T-helper 1 cell treated with Interleukin-12 subunit alpha and Interleukin-12 subunit beta and Interleukin-4 antibody, amounts not matched to agents 30 μg/mL and 1 μg/mL, for 36 hours (primary cell): ENCODE data around the gene RAB36.

Experiments
- H3K27ac Mint-ChIP-seq: one replicate; pipeline ENCODE4 v1.8.0; 2021; ENCODE audit warnings: mild to moderate bottlenecking, mixed read lengths
- H3K27me3 Mint-ChIP-seq: one replicate; pipeline ENCODE4 v1.8.0; 2021; ENCODE audit warnings: low read depth, mixed read lengths
- H3K36me3 Mint-ChIP-seq: one replicate; pipeline ENCODE4 v1.8.0; 2021; ENCODE audit warnings: low read depth, mixed read lengths
- H3K4me1 Mint-ChIP-seq: one replicate; pipeline ENCODE4 v1.8.0; 2021; ENCODE audit warnings: low read depth, mixed read lengths
- H3K4me3 Mint-ChIP-seq: one replicate; pipeline ENCODE4 v1.8.0; 2021; ENCODE audit warnings: mild to moderate bottlenecking, moderate library complexity, mixed read lengths
- H3K9me3 Mint-ChIP-seq: one replicate; pipeline ENCODE4 v1.8.0; 2021; ENCODE audit warnings: mixed read lengths

RAB36 gene

DNA sequence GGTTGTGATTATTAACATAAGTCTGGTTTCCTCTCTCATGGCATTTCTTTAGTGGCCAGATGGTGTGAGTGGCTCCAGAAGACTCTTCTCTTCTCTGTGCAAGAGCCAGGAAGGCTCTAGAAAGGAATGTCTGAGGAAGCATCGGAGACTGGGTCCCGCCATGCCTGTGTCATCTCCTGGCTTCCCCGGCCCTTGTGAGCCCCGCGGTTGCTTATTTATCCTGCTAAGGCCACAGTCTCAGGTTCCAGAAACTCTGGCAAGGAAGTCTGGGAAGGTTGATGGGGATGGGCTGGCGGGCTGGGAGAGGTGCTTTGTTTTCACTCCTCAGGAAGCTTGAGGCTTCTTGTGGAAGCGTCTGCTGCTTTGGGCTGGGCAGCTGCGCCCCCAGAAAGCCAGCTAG lies 53.9 kb downstream of the RAB36 start:
- Mint-ChIP-seq H3K4me1 (peaks cover 7% of the 10 kb centered on the region), H3K36me3 (peaks cover 12% of the 10 kb centered on the region), H3K27me3 (no peaks in the 10 kb centered on the region), H3K4me3 (no peak overlapping the region), H3K9me3 (no peaks in the 10 kb centered on the region), H3K27ac (peak overlapping the region; percentile 34)

DNA sequence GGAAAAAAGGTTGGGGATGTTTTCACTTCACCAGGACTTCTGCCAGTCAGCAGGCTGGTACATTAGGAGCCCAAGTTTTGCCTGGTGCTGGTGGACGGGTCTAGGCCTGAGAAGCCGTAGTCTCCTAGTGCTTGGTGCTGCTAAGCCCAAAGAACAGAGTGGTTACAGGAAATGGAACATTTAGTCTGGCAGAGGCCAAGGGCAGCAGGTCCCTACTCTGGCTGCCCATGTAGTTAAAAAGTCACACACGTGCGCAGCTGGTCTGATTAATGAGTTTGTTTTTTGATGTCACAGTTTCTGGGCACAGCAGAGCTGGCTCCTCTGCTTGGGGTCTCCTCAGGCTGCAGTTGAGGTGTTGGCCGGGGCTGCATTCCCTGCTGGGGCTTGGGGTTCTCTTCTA lies 55.6 kb downstream of the RAB36 start:
- Mint-ChIP-seq H3K9me3 (no peaks in the 10 kb centered on the region), H3K36me3 (peaks cover 12% of the 10 kb centered on the region), H3K27ac (no peak overlapping the region), H3K27me3 (no peaks in the 10 kb centered on the region), H3K4me3 (no peak overlapping the region), H3K4me1 (peaks cover 7% of the 10 kb centered on the region)

DNA sequence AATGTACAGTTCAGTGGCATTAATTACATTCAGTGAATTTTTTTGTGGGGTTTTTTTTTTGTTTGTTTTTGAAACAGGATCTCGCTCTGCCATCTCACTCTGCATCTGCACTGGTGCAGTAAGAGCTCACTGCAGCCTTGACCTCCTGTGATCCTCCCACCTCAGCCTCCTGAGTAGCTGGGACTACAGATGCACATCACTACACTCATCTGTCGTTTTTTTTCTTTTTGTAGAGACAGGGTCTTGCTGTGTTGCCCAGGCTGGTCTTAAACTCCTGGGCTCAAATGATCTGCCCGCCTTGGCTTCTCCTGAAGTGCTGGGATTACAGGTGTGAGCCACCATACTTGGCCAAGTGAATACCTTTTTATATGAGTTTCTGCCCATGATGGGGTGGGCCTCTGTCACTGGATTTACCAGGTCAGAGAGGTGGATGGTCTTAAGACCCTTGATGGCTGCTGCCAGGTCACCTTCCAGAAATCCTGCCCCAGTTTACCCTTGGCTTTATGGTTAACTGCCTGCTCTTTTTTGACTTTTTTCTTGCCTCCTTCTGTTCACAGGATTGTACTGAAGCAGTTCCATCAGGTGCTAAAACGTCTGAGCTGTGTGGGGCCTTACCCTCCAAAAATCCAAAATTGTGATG lies 57.7 kb downstream of the RAB36 start:
- Mint-ChIP-seq H3K4me1 (peaks cover 4% of the 10 kb centered on the region), H3K27ac (no peak overlapping the region), H3K27me3 (no peaks in the 10 kb centered on the region), H3K36me3 (peaks cover 16% of the 10 kb centered on the region), H3K9me3 (no peaks in the 10 kb centered on the region), H3K4me3 (no peak overlapping the region)

DNA sequence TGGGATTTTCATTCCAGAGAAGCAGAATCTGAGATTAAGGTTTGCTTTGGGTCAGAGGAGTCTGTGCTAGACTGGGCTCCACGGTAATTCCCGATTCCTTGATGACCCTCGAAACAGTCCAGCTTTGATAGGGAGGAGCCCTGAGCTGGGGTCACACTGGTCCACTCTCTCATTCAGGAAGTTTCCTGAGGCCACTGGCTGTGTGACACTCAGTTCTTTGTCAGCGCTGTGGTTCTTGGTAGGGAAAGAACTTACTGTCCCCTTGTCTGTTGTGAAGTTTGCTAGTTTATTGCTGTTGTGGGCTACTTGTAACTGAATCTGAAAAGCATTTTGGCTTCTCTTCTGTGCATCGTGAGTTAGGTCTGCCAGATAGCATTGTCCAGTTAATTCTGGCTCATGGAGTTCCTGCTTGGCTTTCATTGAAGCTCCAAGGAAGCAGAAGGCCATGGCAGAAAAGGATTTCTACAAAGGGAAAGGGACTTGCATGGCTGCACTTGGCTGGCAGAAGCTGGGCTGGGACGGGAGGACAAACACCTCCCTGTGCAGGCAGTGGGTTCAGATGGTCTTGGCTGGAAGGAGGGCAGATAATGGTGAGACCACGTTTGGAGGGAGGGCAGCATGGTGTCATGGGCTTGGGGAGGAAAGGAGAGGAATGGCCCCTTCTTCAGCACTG lies 58.3 kb downstream of the RAB36 start:
- peaks cover 16% of the 10 kb centered on the region for H3K36me3 Mint-ChIP-seq
- no peaks in the 10 kb centered on the region for H3K9me3 Mint-ChIP-seq
- H3K4me1 Mint-ChIP-seq, result peaks cover 4% of the 10 kb centered on the region
- H3K27me3 Mint-ChIP-seq, result no peaks in the 10 kb centered on the region
- no peak overlapping the region for H3K27ac Mint-ChIP-seq
- no peak overlapping the region for H3K4me3 Mint-ChIP-seq

DNA sequence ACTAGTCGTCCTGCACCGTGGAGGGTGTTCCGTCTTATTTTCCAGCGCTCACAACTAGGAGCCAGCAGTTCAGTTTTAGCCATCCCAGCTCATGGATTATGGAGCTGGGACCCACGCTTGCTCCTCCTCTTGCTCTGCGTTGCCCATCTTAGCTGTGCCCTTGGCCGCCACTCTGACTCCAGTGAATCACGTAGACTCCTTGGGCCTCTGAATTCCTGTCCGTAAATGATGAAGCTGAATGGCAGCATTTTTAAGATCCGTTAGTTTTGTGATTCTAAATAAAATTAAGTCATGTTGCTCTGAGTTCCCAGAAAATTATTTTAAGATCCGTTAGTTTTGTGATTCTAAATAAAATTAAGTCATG lies 58.8 kb downstream of the RAB36 start:
- Mint-ChIP-seq H3K36me3 (peaks cover 20% of the 10 kb centered on the region), H3K27me3 (no peaks in the 10 kb centered on the region), H3K4me1 (peaks cover 4% of the 10 kb centered on the region), H3K9me3 (no peaks in the 10 kb centered on the region), H3K27ac (no peak overlapping the region), H3K4me3 (no peak overlapping the region)

DNA sequence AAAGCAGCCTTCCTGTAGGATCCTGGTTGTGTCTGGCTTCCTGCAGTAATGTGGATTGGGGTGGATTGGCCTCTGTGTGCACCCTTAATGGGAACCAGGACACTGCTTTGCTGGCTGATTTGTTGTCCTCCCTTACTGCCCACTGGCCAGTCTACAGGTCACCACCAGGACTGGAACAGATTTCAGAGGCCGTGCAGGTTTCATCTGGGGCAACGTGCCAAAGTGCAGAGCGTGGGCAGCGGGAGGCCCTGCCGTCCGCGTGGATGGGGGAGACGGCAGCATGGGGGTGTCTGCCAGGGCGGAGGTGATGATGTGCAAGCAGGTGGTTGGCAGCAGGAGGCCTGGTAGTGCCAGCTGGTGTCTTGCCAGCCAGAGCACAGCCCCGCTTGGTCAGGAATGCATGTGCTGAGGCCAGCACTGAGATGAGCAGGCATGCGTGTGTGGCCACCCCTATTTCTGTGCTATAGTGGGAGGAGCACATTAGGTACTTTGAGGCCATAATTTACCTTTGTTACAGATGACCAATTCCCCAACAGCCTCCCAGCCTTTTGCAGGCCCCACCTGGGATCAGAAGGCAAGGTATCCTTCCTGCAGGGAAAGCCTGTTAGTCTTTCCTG lies 59.4 kb downstream of the RAB36 start:
- H3K36me3 Mint-ChIP-seq, result peaks cover 20% of the 10 kb centered on the region

DNA sequence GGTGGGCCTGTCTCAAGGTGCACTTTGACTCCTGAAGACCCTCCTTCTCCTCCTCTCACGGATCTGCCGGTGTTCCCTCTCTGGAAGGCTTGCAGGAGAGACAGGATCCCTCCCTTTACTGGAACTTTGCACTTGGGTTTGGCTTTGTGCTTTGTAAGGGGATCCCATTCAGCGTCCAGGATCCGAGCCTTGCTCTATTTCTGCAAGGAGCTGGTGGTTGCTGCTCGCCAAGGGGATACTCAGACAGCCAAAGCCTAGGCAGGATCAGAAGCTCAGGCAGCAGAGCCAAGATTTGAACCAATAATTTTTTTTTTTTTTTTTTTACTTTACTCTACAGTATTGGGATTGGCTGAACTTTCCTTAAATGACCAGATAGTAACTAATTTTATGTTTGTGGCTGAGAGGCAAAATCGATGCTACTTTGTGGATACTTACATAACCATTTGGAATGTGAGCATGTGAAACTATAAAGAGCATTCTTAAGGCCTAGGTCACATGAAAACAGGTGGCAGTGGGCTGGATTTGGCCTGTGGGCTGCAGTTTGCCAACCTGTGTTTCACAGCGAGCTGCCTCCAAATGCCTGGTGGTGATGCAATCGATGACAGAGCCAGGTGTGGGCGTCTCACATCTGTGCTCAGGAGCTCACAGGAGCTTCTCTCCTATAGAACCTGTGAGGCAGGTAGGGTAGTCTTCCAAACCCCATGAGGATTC lies 60.2 kb downstream of the RAB36 start:
- Mint-ChIP-seq H3K4me1 (peaks cover 4% of the 10 kb centered on the region), H3K27ac (no peak overlapping the region), H3K36me3 (peaks cover 20% of the 10 kb centered on the region), H3K27me3 (no peaks in the 10 kb centered on the region), H3K9me3 (no peaks in the 10 kb centered on the region), H3K4me3 (no peak overlapping the region)

More for the DNA sequence above, 59.4 kb downstream of the RAB36 start:
- no peak overlapping the region for H3K27ac Mint-ChIP-seq
- H3K27me3 Mint-ChIP-seq, result no peaks in the 10 kb centered on the region
- peaks cover 4% of the 10 kb centered on the region for H3K4me1 Mint-ChIP-seq
- H3K9me3 Mint-ChIP-seq, result no peaks in the 10 kb centered on the region
- no peak overlapping the region for H3K4me3 Mint-ChIP-seq

DNA sequence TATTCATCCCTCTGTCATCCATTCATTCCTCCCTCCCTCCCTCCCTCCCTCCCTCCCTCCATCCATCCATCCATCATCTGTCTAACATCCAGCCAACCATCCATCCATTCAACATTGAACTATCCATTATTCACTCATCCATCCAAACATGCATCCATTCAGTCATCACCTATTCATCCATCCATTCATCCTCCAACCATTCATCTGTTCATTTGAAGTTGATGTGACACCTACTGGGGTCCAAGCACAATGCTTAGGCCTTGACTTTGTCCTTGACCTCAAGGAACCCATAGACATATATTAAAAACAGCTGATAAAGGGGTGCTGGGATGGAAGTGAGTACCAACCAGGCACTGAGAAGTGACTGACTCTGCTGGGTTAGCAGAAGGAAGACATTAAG lies 61.6 kb downstream of the RAB36 start:
- Mint-ChIP-seq H3K4me3 (no peak overlapping the region), H3K27ac (no peak overlapping the region), H3K9me3 (no peaks in the 10 kb centered on the region), H3K4me1 (peaks cover 9% of the 10 kb centered on the region), H3K36me3 (peaks cover 23% of the 10 kb centered on the region), H3K27me3 (no peaks in the 10 kb centered on the region)

DNA sequence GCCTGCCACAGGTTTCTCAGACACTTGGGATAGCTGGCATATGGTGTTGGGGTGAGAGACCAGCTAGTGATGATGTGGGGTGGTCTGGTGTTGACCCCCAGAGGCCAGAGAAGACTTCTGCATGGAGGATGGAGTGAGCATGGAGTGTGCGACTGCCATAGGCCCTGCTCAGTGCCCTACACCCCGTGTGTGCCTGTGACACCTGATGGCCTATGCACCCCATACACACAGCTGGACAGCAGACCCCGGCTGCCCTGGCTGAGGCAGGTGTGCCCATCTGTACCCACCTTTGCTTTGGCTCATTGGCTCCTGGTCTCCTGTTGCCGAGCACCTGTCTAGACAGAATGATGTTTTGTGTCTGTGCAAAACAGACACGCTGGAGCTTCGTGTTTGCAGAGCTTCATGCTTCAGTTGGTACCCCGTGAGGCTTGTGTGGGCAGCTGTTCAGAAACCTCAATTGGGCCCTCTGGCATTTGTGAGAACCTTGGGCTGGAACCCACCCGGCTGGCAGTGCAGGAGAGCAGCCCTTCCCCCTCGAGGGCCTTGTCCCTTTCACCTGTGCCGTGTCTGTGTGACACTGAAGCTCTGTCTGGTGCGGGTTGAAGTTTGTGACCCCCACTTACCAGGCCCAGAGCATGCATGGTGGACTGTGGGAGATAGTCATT lies 62.6 kb downstream of the RAB36 start:
- H3K36me3 Mint-ChIP-seq, result peaks cover 20% of the 10 kb centered on the region
- no peak overlapping the region for H3K27ac Mint-ChIP-seq
- no peaks in the 10 kb centered on the region for H3K9me3 Mint-ChIP-seq
- H3K27me3 Mint-ChIP-seq, result no peaks in the 10 kb centered on the region
- H3K4me3 Mint-ChIP-seq, result no peak overlapping the region
- H3K4me1 Mint-ChIP-seq, result peaks cover 6% of the 10 kb centered on the region

DNA sequence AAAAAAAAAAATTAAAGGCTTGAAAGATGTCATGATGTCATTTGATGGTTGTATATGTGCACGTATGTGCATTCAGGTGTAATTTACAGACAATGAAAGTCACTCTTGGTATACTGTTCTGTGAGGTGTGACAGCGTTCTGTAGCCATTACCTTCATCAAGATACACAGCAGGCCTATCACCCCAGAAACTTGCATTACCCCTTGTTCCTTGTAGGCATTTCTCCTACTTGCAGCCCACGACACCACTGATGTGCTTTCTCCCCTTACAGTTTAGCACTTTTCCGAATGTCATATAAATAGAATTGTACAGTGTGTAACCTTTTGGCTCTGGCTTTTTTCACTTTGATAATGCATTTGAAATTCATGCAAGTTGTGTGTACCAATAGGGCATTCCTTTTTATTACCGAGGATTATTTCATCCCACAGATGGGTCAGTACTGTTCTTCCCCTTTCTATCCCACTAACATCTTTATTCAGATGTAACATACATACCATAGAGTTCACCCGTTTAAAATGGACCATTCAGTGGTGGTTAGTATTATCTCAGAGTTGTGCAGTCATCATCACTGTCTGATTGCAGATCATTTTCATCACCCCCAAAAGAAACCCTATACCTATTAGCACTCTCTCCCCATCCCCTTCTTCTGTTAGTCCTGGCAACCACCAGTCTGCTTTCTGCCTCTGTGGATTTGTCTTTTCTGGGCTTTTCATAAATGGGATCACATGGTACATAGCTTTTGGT lies 65.3 kb downstream of the RAB36 start:
- no peaks in the 10 kb centered on the region for H3K9me3 Mint-ChIP-seq
- no peak overlapping the region for H3K27ac Mint-ChIP-seq
- no peak overlapping the region for H3K4me3 Mint-ChIP-seq
- H3K4me1 Mint-ChIP-seq, result peaks cover 21% of the 10 kb centered on the region
- H3K36me3 Mint-ChIP-seq, result peaks cover 18% of the 10 kb centered on the region
- H3K27me3 Mint-ChIP-seq, result no peaks in the 10 kb centered on the region

DNA sequence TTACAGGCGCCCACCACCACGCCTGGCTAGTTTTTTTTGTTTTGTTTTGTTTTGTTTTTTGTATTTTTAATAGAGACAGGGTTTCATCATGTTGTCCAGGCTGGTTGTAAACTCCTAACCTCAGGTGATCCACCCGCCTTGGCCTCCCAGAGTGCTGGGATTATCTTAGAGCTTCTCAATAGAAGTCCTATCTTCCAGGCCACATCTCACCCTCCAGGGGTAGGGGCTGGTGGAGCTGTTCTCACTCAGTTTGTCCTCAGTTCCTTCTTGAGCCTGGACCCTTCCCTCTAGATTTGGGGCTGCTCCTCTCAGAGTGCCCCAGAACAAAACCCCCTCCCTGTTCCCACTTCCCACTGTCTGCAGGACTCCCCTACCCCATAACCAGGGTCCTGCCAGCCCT lies 66.3 kb downstream of the RAB36 start:
- peaks cover 31% of the 10 kb centered on the region for H3K4me1 Mint-ChIP-seq
- no peaks in the 10 kb centered on the region for H3K27me3 Mint-ChIP-seq
- peaks cover 16% of the 10 kb centered on the region for H3K36me3 Mint-ChIP-seq
- H3K27ac Mint-ChIP-seq, result no peak overlapping the region
- H3K4me3 Mint-ChIP-seq, result no peak overlapping the region
- no peaks in the 10 kb centered on the region for H3K9me3 Mint-ChIP-seq

DNA sequence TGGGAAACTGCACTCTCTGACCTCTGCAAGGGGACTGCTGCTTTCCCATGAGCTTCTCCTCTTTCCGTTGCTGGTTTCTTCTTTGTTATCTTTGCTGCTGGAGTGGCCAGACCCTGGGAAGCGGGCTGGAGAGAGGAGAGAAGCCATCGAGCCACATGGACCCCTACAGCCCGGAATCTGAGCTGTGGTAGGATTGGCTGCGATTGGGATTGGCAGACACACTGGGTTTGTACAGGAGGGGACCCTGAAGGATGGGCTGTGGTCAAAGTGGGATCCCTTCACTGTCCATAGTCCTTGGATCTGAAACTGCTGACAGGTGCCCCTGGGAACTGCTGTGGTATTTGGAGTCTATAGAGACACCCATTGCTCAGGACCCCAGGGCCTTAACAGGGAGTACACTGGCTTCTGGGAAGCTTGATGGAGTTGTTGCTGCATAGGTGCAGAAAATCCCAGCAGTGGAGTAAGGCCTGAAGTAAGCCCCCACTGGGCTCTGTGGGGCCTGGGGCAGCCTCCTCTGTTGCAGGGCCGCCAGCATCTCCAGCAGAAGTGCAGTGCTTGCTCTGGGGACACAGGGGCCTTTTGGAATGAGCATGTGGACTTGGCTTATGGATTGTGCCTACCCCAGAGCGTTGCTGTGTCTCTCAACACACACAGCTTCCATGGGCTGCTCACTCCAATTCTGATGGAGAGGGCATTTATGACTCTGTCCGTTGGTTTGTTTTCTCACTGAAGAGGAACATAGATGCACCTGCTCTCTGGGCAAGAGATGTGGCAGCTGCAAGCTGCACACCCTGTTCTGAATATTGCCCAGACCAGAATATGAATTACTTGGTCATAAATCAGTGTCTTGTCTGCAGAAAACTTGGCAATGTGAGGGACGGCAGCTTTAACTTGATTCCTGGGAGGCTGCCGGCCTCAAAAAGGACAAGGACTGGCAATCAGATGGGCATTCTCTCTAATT lies 67.1 kb downstream of the RAB36 start:
- Mint-ChIP-seq H3K27me3 (no peaks in the 10 kb centered on the region), H3K27ac (no peak overlapping the region), H3K36me3 (peaks cover 12% of the 10 kb centered on the region), H3K9me3 (no peaks in the 10 kb centered on the region), H3K4me1 (peaks cover 37% of the 10 kb centered on the region), H3K4me3 (no peak overlapping the region)

DNA sequence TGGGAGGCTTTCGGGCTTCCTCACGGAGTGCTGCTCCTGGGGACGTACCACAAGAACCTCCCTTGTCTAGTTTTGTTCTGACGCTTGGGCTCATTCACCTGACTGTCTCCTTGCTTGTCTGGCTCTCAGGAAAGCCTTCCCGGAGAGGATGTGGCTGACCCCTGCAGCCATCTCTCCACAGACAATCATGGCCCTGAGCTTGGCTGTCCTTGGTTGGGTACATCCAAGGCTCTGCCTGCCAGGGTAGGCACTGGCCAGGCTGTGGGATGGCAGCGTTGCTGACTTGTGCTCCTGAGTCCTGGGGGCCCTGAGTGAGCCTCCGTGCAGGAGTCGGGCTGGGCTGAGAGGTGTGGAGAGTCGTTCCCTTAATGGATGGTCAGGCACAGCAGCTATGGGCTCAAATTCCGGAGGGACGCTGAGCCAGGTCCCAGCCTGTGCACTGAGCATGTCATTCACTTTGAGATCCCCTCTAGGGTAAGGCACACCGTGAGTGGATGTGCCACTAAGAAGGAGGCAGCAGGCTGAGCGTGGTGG lies 67.8 kb downstream of the RAB36 start:
- H3K36me3 Mint-ChIP-seq, result peaks cover 11% of the 10 kb centered on the region
- peak overlapping the region; percentile 31 for H3K27ac Mint-ChIP-seq
- H3K27me3 Mint-ChIP-seq, result no peaks in the 10 kb centered on the region
- no peak overlapping the region for H3K4me3 Mint-ChIP-seq
- H3K9me3 Mint-ChIP-seq, result no peaks in the 10 kb centered on the region
- peaks cover 43% of the 10 kb centered on the region for H3K4me1 Mint-ChIP-seq
